Nephron (organoid): ENCODE results near the gene TECR.

Experiments
- H3K27ac Mint-ChIP-seq, 3 experiments: 2 replicates each; pipeline ENCODE4 v1.8.0; 2020; ENCODE audit warnings: mixed read lengths in 3 of 3, mild to moderate bottlenecking in 2 of 3, moderate library complexity in 1 of 3
- H3K27me3 Mint-ChIP-seq: 2 replicates; pipeline ENCODE4 v1.8.0; 2021; ENCODE audit warnings: low read depth, mild to moderate bottlenecking, moderate library complexity, mixed read lengths
- H3K36me3 Mint-ChIP-seq: 2 replicates; pipeline ENCODE4 v1.8.0; 2020; ENCODE audit warnings: low read depth, mixed read lengths
- H3K4me1 Mint-ChIP-seq: 2 replicates; pipeline ENCODE4 v1.8.0; 2020; ENCODE audit warnings: mixed read lengths
- H3K4me3 Mint-ChIP-seq, 3 experiments: 2 replicates each; pipeline ENCODE4 v1.8.0; 2020; ENCODE audit warnings: mild to moderate bottlenecking in 3 of 3, mixed read lengths in 3 of 3, moderate library complexity in 2 of 3
- H3K9me3 Mint-ChIP-seq: 2 replicates; pipeline ENCODE4 v1.8.0; 2020; ENCODE audit warnings: mixed read lengths
- TF ChIP-seq, protein P1 (sequence below), 3 experiments: fragments of 200-600 bp; sonication (generic); IDR thresholded peaks; one replicate each; pipeline ENCODE4 v1.5.0; 2021; ENCODE audit warnings: antibody characterized with exemption in 3 of 3; ENCODE audit not compliant: unreplicated experiment in 3 of 3

Gene TECR

GRCh38 chr19:14528419-14529253 lies 758 bp upstream of the TECR start:
- H3K9me3 Mint-ChIP-seq: no peaks in the 10 kb centered on the region
- peaks cover 19% of the 10 kb centered on the region for H3K4me1 Mint-ChIP-seq
- peak overlapping the region; percentile 81 to 96 (median 95) for H3K27ac Mint-ChIP-seq
- TF ChIP-seq, protein P1, sequence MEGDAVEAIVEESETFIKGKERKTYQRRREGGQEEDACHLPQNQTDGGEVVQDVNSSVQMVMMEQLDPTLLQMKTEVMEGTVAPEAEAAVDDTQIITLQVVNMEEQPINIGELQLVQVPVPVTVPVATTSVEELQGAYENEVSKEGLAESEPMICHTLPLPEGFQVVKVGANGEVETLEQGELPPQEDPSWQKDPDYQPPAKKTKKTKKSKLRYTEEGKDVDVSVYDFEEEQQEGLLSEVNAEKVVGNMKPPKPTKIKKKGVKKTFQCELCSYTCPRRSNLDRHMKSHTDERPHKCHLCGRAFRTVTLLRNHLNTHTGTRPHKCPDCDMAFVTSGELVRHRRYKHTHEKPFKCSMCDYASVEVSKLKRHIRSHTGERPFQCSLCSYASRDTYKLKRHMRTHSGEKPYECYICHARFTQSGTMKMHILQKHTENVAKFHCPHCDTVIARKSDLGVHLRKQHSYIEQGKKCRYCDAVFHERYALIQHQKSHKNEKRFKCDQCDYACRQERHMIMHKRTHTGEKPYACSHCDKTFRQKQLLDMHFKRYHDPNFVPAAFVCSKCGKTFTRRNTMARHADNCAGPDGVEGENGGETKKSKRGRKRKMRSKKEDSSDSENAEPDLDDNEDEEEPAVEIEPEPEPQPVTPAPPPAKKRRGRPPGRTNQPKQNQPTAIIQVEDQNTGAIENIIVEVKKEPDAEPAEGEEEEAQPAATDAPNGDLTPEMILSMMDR (IDR thresholded peaks at IDR 0.05; ENCODE audit: unreplicated experiment in 3 of 3): no peak
- peak overlapping the region; percentile 92 to 97 (median 94) for H3K4me3 Mint-ChIP-seq
- no peaks in the 10 kb centered on the region for H3K27me3 Mint-ChIP-seq
- peaks cover 4% of the 10 kb centered on the region for H3K36me3 Mint-ChIP-seq

- Mint-ChIP-seq H3K9me3 (no peaks in the 10 kb centered on the region), H3K4me3 (peak overlapping the region; percentile 92 to 97 (median 94)), H3K36me3 (peaks cover 4% of the 10 kb centered on the region), H3K27ac (peak overlapping the region; percentile 81 to 96 (median 95)), H3K4me1 (peaks cover 19% of the 10 kb centered on the region), H3K27me3 (no peaks in the 10 kb centered on the region)
- TF ChIP-seq, protein P1 (IDR thresholded peaks at IDR 0.05; ENCODE audit: unreplicated experiment in 3 of 3): no peak
Measured at GRCh38 chr19:14530005-14530348, 583 bp downstream of the TECR start.

- Mint-ChIP-seq H3K27me3 (no peaks in the 10 kb centered on the region), H3K27ac (peak overlapping the region in 2 of 3 experiments; percentile 52 to 96), H3K4me1 (peaks cover 19% of the 10 kb centered on the region), H3K4me3 (peak overlapping the region; percentile 92 to 97 (median 94)), H3K36me3 (peaks cover 4% of the 10 kb centered on the region), H3K9me3 (no peaks in the 10 kb centered on the region)
- TF ChIP-seq, protein P1 (IDR thresholded peaks at IDR 0.05; ENCODE audit: unreplicated experiment in 3 of 3): no peak
Measured at GRCh38 chr19:14530506-14530905, 1.1 kb downstream of the TECR start.

DNA sequence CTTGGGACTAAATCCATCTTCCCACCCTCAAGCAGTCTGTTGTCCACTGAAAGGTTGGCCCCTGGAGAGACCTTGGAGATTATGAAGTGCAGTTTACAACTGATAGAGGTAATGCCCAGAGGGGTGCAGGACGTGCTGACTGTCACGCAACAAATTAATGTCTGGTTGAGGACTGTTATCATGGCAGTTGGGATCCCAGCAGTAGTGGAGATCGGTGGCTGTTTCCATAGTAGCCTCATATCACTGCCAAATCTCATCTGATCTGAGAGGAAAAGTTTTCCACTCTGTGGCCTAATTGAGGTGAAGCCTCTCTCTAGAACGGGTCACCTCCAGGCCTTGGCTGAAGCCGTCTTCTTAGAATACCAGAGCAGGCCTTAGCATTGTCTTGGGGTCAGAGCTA lies 4.1 kb downstream of the TECR start:
- Mint-ChIP-seq H3K9me3 (no peaks in the 10 kb centered on the region), H3K27ac (no peak overlapping the region), H3K4me1 (peaks cover 15% of the 10 kb centered on the region), H3K4me3 (peak overlapping the region in 1 of 3 experiments; percentile 30), H3K27me3 (no peaks in the 10 kb centered on the region), H3K36me3 (peaks cover 4% of the 10 kb centered on the region)
- TF ChIP-seq, protein P1 (IDR thresholded peaks at IDR 0.05; ENCODE audit: unreplicated experiment in 3 of 3): no peak

DNA sequence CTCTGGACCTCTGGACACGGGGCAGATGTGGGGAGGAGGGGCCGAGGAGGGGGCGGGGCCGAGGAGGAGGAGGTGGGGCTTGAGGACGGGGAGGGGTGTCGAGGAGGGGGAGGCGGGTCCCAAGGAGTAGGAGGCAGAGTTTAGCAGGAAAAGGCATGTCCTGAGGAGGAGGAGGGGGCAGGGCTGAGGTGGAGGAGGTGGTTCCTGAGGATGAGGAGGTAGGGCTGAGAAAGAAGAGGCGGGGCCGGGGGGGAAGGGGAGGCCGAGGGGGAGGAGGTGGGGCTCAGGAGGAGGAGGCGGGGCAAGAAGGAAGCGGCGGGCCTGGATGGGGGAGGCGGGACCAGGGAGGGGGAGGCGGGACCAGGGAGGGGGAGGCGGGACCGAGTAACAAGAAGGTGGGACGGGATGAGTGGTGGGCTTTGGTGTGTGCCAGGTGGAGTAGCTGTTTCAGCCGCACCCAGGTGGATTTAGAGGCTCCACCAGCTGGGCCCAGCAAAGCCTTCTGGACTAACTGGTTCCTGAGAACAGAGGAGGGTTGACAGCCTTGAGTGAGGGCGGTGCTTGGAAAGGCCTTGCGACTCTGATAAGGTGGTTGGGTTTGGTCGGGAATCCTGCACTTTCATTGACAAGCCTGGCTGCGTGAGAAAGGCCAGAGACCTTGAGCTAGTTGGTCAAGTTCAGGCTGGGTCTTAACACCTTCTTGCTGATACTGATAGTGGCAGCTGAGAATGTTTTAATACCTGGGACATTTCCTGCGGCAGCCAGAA lies 7.7 kb downstream of the TECR start:
- TF ChIP-seq, protein P1 (IDR thresholded peaks at IDR 0.05; ENCODE audit: unreplicated experiment in 3 of 3): no peak
- Mint-ChIP-seq H3K4me1 (peaks cover 5% of the 10 kb centered on the region), H3K36me3 (peaks cover 13% of the 10 kb centered on the region), H3K27me3 (no peaks in the 10 kb centered on the region), H3K27ac (peak overlapping the region in 2 of 3 experiments; percentile 52 to 57), H3K4me3 (peak overlapping the region in 1 of 3 experiments; percentile 57), H3K9me3 (no peaks in the 10 kb centered on the region)
